Fibroblast of the aortic adventitia (primary cell): ENCODE data around the gene LVRN. TPM values are rescaled to one million over a fixed set of nuclear protein-coding genes. Genes with fewer than 3 reads are reported as not detected.

Experiments used
- DNase-seq: peaks from one replicate; pipeline ENCODE4 v3.0.0-alpha.2; 2010; ENCODE audit warnings: low read depth
- H3K4me3 ChIP-seq: 2 replicates; pipeline ENCODE4 v1.5.1; 2011; ENCODE audit warnings: low read depth, mild to moderate bottlenecking, control low read depth, low read length, moderate library complexity
- total RNA-seq: library from RNA; depleted of rRNA; stranded (reverse); fragments of >200 nt; gene quantifications from 2 replicates; pipeline ENCODE4 v1.2.3, GENCODE V29; 2012; ENCODE audit warnings: low replicate concordance
- TF ChIP-seq, protein P1 (sequence below): IDR thresholded peaks from 2 replicates; pipeline ENCODE4 v1.5.1; 2011; ENCODE audit warnings: mild to moderate bottlenecking, low read length, control low read depth, inconsistent platforms; ENCODE audit not compliant: insufficient read depth

The LVRN gene
- total RNA-seq, 1 donor: 0.90 TPM

- H3K4me3 ChIP-seq: no peak overlapping the region
- TF ChIP-seq, protein P1, sequence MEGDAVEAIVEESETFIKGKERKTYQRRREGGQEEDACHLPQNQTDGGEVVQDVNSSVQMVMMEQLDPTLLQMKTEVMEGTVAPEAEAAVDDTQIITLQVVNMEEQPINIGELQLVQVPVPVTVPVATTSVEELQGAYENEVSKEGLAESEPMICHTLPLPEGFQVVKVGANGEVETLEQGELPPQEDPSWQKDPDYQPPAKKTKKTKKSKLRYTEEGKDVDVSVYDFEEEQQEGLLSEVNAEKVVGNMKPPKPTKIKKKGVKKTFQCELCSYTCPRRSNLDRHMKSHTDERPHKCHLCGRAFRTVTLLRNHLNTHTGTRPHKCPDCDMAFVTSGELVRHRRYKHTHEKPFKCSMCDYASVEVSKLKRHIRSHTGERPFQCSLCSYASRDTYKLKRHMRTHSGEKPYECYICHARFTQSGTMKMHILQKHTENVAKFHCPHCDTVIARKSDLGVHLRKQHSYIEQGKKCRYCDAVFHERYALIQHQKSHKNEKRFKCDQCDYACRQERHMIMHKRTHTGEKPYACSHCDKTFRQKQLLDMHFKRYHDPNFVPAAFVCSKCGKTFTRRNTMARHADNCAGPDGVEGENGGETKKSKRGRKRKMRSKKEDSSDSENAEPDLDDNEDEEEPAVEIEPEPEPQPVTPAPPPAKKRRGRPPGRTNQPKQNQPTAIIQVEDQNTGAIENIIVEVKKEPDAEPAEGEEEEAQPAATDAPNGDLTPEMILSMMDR: no peak
- no peak for DNase-seq
These were observed 27.8 kb upstream of the LVRN start for GRCh38 chr5:115934388-115934974.

- TF ChIP-seq, protein P1: no peak
- H3K4me3 ChIP-seq: no peak overlapping the region
- DNase-seq: no peak
These were observed 26.2 kb upstream of the LVRN start for GRCh38 chr5:115936031-115936430.

DNA sequence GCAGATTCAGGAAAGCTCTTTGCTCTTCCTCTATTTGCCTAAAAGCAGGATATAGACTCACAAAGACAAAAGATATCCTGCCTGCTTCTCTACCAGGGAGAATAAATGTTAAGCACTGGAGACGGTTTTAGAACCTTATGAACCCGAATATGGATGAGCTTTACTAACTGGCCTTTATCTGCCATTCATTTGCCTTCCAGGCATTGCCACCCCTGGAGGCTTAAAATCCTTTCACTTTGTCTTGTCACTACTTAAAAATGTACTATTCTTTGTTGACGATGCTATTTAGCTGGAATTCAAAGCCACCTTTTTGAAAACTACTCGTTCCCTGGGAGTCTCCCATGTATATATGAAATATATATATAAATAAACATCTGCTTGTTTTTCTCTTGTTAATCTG, 23.2 kb upstream of the LVRN start:
- no peak for DNase-seq
- TF ChIP-seq, protein P1: no peak
- no peak overlapping the region for H3K4me3 ChIP-seq

DNA sequence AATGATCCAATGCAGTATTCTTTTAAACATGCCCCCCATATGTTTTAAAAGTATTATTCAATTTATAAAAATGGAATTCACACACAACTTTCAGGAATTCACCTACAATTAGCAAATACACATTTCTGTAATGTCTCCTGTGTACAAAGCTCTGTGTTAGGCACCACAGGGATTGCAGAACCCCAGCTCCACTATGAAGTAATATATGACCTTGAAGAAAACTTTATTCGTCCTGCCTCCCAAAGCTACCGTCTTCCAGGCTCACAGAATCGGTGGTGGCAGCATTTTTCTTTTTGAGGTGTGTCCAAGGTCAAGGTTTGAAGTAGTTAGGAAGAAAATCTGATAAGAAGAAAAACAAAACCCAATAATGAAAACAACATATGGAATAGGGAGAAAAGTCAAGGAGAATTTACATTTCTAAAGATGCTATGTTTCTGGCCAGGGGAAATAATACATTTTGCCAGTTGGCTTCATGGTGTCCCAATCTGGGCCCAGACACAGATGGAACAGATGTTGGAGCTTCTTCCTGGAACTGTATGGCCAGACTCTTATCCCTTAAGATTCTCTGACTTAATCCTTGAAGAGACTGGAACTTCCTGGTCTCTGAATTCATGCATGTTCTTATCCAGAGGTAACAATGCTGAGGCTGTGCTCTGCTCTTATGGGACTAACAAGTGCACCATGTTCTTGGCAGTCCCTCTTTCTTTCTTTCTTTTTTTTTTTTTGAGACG, 22.0 kb upstream of the LVRN start:
- DNase-seq: no peak

DNA sequence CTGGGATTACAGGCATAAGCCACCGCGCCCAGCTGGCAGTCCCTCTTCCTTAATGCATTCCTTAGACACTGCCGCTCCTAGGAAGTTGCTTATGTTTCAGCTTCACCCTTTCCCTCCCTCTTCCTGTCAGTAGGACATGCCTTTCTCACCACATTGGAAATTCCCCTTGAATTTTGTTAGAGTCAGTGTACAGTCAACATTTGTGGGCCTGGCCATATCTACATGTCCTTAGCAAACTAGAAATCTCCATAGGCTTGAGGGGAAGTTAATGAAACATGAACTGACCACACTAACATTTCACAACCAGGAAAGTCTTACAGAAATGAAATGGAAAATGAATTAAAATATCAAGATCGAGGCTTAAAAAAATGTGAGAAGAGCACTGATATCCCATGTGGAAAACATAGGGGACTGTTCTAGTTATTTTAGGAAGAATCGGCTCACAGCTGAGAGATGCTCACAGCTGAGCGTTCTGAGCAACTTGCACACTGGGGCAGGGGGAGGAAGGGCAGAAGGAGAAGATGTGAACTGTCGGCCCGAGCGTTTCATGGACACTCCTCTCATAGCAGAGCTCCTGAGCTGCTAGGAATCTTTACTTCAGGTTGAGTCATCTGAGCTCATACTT, 21.1 kb upstream of the LVRN start:
- H3K4me3 ChIP-seq: no peak overlapping the region
- DNase-seq: peak; percentile 93
- TF ChIP-seq, protein P1: no peak

More for the DNA sequence above, 22.0 kb upstream of the LVRN start:
- TF ChIP-seq, protein P1: no peak
- H3K4me3 ChIP-seq: no peak overlapping the region

GRCh38 chr5:115944501-115944900, 17.8 kb upstream of the LVRN start:
- H3K4me3 ChIP-seq: no peak overlapping the region
- TF ChIP-seq, protein P1: no peak
- DNase-seq: no peak
